DND-41 (cell line): ENCODE results near the gene KLHL14.

Source experiments
- CTCF ChIP-seq: IDR thresholded peaks from 2 replicates; pipeline ENCODE4 v1.5.1; 2012; ENCODE audit warnings: borderline replicate concordance, low read length, moderate library complexity, mild to moderate bottlenecking; ENCODE audit not compliant: poor library complexity, severe bottlenecking; ENCODE audit errors: extremely low read depth
- EZH2 ChIP-seq: IDR thresholded peaks from 3 replicates; pipeline ENCODE4 v1.6.1; 2012; ENCODE audit warnings: borderline replicate concordance, low read depth, mild to moderate bottlenecking, moderate library complexity, low read length, inconsistent platforms; ENCODE audit not compliant: severe bottlenecking

GRCh38 chr18:32677578-32677977, 95.2 kb downstream of the KLHL14 start:
- TF ChIP-seq CTCF (no peak), EZH2 (no peak)
